Forelimb muscle (tissue), 1 donor: ENCODE measurements around the gene LRBA. TPM values are rescaled to one million over a fixed set of nuclear protein-coding genes. Genes with fewer than 3 reads are reported as not detected.

Experiments used
- DNase-seq: peaks from one replicate; pipeline ENCODE4 v3.0.0-alpha.2; 2013; ENCODE audit warnings: low read depth
- polyA plus RNA-seq: library from polyadenylated mRNA; unstranded; fragments of 120-200 nt; gene quantifications from one replicate; pipeline ENCODE4 v1.2.1, GENCODE V29; 2013; ENCODE audit not compliant: insufficient read length

The LRBA gene
- polyA plus RNA-seq, 1 donor, result 21.0 TPM

DNA sequence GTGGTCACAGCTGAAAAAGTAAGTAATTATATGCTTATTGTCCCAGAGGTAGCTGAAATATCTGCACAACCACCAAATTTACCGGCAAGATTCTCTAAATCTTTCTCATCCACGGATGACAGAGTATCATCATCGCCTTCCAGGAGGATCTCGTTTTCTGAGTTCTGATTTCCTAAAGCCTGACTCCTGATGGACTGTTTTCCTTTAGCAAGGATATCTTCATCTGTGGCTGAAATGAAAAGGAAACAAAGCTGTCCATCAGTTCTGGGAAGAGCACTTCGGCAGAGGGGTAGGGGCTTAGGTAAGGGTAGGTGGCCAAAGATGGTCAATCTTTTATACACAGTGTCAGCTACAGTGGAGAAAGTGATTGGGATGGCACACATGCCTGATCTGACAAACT is 424.5 kb downstream of the LRBA start:
- no peak for DNase-seq

DNA sequence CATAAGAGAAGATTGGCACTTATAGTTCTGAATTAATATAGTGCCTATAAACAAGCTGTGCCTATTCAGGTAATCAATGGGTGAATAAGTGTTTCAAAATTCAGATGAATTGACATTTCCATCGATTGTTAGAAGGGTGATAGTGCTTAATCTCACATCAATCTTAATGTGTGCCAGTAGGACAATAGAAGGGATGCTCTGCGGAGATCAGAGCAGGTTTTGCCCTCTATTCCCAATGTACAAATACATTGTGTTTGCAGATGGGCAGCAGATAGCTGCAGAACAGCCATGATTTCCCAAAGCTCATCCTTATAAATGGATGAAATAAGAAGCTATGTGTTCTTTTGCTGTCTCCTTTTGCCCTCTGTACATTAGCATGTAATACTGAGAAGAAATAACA is 425.9 kb downstream of the LRBA start:
- DNase-seq, result no peak

GRCh38 chr4:150588316-150588715 is 426.8 kb downstream of the LRBA start:
- DNase-seq, result no peak

DNA sequence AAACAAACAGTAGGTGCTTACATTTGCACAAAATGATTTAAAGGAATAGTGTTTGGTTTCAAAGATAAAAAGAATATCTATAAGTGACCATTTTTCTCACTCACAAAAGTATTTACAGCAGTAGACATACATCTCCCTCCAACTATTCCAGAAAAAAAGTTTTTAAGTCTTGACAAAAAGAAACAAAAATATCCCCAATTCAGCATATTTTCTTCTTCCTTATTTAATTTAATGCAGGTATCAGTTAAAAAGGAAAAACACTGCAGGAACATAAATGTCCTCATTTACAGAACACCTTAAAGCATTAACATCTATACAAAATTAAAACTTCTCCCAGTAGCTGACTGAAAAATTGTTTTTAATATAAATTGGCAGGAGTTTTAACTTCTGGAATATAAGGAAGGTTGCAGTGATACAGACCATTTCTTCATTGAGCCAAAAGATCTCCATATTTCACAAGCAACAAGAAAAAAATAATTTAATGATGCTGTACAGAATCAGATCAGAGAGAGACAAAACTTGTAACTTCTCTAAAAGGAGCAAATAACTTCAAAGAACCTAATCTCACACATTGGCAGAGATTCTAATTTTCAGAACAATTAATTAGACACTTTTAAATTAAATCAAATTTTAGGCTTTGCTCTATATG is 428.8 kb downstream of the LRBA start:
- no peak for DNase-seq

DNA sequence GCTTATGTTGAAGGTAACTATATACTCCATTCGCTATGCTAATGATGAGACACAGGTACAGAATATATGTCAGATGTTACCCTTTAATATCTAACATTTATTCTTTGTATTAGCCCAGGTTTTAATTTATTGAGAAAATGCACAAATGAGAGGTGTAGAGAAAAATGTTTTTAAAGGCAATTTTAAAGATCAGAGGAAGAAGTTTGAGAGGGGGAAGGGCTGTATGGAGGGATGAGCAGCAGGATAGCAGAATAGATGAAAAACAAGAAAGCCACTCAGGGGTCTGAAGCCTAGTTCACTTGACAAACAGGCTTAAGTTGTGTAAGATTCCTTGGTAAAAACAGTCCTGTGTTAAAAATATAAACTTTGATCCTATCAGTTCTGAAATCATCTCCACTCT is 429.5 kb downstream of the LRBA start:
- no peak for DNase-seq

DNA sequence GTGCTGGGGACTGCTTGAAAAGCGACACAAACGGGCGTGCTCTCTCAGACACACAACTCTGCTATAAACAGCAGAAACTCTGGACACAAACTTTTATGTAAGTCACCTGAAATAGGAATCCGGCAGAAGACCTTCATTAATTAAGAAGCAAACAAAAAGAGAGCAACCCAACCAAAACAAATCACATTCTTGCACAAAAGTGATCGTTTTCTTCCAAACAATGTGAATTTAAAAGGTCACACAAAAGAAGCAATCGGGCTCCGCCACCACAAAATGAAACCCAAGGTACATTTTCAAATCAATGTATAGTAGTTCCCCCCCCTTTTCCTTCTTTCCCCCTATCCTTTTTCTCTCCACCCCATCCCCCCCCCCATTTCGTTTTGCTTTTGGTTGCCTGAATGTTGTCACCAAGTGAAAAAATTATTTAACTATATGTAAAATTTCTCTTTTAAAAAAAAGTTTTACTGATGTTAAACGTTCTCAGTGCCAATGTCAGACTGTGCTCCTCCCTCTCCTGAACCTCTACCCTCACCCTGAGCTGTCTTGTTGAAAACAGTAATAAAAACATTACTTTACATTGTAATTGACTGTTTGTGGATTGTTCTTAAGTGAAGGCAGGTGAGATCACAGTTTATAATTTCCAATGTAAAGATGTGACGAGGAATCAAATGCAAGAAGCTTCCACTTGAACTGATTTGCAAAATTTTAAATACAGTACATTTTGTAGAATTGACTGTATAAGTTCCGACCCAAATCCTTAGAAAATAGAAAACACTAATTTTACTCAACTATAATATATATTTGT is 430.8 kb downstream of the LRBA start:
- DNase-seq, result no peak

GRCh38 chr4:150583287-150584110 is 431.6 kb downstream of the LRBA start:
- DNase-seq, result no peak

GRCh38 chr4:150582873-150583286 is 432.2 kb downstream of the LRBA start:
- no peak for DNase-seq

DNA sequence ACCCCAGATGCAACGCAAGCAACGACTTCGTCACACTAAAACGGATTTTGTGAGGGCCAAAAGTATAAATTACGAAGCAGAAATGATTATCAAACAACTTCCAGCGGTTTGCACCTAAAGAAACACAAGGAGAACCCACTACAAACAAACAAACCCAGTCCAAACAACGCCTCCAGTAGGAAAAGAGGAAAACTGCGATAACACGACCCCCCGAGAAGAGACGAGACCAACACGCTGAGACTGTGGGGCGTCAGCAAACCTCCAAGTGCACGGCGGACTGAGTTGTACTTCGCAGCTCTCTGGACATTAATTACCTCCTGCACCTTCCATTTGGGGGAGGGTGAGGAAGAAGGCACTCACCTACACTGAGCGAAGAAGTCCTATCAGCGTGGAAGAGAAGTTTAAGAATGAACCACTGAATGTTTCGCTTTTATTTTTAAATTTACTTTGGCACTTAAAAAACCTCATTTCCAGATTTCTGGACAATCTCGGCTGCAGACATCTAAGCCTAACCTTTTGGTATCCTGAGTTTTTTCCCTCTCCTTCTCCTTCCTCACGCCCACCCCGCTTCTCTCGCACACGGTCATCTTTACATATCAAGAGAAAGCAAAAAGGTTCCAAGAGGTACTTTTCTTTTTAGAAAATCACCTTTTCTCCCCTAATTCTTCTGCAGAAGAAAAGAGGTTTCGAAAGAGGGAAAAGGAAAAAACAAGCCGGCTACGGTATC is 432.8 kb downstream of the LRBA start, which contains the start of gene MAB21L2:
MAB21L2 (plus strand) TSS at position 6 of the 727 bp plus-strand sequence. CDS start 879 bp downstream, outside the sequence.
- DNase-seq, result no peak

DNA sequence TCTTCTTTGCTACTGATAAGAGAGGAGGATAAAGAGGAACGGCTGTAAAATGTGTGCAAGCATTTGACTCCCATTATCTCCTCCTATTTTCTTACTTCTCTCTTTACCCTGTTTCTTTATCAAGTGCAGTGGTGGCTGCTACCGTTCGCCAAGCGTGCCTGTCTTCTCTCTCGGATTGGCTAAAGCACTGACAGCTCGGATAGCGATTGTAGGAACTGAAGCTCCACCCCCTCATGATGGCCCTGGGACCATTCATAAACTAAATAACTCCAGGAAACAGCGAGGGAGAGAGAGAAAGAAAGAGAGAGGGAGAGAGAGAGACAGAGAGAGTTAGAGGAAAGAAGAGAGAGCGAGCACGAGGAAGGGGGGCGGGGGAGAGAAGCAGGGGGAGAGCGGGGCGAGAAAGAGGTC is 433.4 kb downstream of the LRBA start:
- peak; percentile 60 for DNase-seq

DNA sequence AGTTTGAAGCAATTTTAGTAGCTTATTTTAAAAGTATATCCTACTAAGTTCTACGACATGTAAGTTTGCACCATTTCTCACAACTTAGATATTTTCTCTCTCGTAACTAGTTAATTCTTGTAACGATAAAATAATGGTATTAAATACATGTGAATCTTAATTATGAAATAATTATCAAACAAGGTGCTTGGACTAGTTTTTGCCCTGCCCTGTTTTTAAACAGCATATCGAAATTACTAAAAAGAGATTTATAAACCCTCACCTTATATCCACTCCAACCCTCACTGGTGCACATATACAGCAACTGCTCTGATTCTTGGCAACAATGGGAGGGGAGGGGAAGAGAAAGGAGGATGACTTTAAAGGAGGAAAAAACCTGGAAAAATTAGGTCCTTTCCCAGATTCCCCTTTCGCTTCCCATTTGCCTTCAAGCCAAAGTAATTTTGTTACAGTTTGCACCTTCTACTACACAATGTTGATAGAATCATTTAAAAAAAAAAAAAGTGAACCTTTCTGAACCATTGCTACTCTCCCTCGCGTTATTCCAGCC is 434.0 kb downstream of the LRBA start:
- DNase-seq, result no peak

DNA sequence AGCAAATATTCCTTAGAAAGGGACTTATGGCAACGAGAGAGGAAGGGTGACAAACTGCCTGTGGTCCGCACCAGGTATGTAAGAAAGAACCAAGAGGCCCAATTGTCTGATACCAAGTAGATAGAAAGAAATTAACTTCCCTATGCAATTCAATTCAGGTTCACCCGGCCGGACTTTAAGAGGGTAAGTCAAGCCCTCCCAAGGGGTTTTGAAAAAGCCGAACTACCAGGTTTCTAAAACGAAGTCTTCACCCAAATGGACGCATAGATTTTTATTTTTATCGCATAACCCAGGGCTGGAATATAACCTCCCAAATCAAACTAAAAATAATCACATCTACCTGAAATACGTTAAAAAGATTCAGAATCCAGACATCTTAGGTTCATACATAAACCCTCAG is 434.8 kb downstream of the LRBA start:
- DNase-seq, result no peak

- DNase-seq, result no peak
Measured at GRCh38 chr4:150579551-150580234, 435.4 kb downstream of the LRBA start.

DNA sequence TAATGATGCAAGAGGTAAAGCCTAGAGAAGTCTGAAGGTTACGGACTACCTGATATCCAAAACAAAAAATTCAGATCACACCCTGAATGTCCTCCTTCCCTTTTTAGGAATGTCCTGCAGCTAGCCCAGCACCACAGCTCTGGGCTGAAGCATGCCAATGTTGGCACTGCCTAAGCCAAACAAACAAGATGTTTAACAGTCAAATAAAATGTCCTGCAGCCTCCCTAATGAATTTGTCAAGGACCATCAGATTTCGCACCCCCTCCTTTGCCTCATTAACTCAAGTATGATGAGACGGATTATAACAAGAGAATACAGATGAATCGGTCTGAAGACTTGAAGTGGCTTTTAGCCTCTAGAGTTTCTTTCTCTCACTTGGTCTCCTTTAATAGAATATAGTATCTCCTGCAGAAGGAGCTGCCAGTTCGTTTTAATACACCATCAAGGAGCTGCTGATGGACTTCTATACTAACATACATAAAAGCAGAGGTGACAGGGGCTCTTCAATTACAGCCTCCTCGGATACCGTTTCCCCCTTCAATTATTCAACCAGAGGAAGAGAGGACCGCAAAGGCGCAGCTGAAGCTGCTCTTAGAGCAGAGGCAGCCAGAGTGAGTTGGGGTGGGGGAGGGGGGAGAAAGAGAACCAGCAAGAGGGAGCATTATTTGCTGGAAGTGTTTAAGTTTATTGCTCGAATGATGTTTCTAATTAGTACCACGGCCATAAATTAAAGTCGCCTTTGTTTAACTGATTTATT is 436.2 kb downstream of the LRBA start:
- DNase-seq, result no peak

- no peak for DNase-seq
Measured at GRCh38 chr4:150577796-150578195, 437.3 kb downstream of the LRBA start.

DNA sequence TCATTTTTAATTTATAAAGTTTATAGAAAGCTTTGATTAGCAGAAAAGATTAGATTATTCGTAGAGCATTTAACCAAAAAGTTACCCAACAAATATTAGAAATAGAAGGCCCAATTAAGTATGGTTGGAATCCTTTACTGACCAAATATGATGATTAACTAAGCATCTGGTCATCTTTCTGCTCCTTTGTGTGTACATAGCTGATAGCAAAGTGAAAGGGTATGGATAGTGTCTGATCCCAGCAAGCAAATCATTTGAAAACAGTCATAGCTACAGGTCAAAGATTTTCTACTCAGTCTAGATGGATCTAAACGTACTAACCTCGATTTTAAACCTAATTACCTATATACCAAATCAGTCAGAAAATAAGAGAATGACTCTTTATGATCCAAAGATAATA is 440.4 kb downstream of the LRBA start:
- DNase-seq, result no peak

DNA sequence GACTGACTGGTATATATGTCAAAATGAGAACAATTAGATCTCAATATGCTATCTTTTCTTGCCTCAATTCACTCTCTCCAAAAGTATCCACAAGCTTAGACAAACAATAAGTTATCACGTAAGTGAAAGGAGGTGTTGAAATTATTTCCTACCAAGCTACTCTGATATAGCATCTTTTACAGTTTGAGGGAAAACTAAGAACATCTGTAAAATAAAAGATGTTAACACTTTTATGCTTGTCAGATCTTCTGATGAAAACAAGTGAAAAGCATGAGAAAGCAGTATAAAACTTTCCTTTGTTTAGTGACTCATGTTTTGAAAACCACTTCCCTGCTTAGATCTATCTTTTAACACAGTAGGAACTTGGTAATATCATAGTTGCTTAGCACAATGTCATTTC is 441.6 kb downstream of the LRBA start:
- DNase-seq, result no peak

DNA sequence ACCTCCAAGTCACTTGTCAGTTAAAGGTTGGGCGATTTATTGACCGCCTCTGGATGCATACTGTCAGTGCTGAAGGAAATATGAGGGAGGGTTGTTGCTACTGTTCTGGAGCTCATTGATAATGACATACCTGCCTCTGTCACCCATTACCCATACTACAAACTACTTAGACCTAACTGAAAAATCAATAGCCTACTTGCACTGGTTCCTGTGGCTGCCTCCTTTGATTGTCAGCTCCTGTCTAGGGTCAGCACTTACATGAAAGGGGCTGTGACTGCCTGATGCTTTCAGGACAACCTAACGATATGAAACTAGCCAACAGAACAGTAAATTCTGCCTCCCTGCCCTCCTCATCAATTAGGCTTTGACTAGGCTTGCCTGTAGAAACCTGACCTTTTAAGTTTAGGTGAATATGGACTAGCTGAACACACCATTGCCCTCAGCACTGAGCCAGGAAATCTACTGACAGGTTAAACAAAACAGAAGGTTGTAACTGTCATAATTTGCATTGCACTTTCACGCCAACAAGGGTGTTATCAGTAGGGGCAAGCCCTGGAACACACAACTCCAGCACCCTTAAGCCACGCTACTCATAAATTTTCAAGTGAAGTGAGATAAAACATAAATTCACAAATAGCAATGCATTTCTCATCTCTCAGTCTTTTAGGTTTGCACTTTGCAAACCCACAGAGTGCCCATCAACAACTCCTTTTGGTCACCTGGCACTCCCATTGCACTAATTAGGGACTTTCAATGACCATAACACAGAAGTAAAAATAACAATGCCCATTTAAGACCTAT is 442.2 kb downstream of the LRBA start:
- no peak for DNase-seq

GRCh38 chr4:150570862-150571261 is 444.2 kb downstream of the LRBA start:
- DNase-seq, result no peak
